Measurements from ENCODE around the gene TPK1.
"Not testable (repeated sequence)": the region's sequence is repeated elsewhere in the genome, so short reads cannot be mapped to it uniquely, and the experiment has no call there.

TPK1 gene

GRCh38 chr7:144821067-144821466 lies 14.8 kb downstream of the TPK1 start:
- no peak for DNase-seq

DNA sequence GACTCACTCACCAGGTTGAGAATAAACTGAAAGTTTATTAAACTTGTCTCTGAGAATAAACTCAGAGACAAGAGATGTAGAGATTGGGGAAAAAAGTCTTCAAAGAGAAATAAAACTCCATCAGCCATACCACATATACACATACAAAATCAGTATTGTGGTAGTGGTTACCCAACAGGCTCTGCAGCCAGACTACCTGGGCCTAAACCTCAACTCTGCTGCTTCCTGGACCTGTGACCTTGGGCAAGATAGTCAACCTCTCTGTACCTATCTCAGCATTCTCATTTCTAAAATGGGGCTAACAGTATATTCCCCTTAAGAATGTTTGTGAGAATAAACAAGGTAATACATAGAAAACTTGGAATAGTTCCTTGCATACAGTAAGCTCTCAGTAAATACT lies 15.3 kb downstream of the TPK1 start:
- DNase-seq: no peak

DNA sequence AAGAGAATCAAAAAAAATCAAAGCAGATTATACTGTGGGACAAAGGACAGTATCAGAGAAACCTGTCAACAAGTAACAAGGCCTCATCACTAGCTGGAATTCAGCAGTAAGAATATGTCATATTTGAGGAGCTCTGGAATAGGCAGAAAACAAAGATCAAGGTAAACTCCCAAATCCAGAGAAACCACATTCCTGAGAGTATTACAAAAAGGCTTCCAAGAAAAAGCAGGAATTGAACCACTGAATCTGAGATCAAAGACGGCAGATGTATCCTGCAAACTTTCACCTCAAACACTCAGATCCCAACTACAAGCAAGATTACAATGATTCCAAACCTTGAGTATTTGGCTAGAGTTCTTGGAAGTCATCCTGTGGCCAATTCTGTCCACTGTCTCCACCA lies 16.3 kb downstream of the TPK1 start:
- no peak for DNase-seq

DNA sequence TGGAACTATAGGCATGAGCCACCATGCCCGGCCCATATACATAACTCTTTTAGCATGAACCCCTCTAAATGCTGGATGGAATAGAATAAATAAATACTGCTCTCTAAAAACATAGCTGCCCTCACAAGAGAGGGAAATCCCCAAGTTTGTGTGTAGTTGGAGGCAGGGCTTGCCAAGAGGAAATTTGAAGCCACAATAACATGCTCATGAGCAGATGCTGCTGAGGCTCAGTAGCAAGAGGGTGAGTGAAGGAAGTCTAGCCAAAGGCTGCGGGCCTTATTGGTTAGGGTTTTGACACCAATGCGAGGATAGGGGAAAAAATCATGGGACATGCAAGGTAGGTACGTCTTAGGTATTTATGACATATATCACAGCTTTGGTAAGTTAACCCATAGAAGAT lies 17.3 kb downstream of the TPK1 start:
- no peak for DNase-seq

DNA sequence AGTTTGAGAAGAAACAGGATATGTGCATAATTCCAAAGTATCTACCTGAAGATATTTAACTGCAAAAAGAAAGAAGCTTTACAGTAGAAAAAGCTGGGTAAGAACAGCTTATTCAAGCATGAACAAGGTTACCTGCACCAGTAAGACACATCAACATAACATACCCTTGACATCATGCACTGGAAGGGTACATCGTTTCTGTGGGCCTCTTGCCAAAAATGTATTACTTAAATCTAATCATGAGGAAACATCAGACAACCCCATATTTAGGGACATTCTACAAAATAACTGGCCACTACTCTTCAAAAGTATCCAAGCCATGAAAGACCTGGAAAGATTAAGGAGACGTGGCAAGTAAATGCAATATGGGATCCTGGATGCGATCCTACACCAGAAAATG lies 18.9 kb downstream of the TPK1 start:
- DNase-seq: no peak

- no peak for DNase-seq
Observed at GRCh38 chr7:144814299-144814698, 21.6 kb downstream of the TPK1 start.

GRCh38 chr7:144812379-144813283 lies 23.2 kb downstream of the TPK1 start:
- DNase-seq: no peak

GRCh38 chr7:144805627-144806239 lies 30.1 kb downstream of the TPK1 start:
- DNase-seq: no peak

- DNase-seq: not testable (repeated sequence)
Observed at GRCh38 chr7:144800678-144801436, 35.0 kb downstream of the TPK1 start.

DNA sequence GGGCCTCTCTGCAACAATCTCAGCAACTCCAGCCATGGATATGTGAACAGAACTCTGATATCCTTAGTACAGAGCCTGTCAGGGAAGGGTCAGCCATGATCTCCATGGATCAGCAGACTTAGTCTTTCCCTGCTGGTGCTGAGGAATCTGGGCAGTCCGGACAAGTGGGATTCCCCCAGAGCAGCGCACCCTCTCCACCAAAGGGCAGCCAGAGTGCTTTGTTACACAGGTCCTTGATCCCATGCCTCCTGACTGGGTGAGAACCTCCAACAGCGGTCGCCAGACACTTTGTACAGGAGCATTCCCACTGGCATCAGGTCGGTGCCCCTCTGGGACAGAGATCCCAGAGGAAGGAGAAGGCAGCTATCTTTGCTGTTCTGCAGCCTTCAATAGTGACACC lies 38.9 kb downstream of the TPK1 start:
- DNase-seq: no peak

GRCh38 chr7:144792050-144792449 lies 43.8 kb downstream of the TPK1 start:
- DNase-seq: no peak

DNA sequence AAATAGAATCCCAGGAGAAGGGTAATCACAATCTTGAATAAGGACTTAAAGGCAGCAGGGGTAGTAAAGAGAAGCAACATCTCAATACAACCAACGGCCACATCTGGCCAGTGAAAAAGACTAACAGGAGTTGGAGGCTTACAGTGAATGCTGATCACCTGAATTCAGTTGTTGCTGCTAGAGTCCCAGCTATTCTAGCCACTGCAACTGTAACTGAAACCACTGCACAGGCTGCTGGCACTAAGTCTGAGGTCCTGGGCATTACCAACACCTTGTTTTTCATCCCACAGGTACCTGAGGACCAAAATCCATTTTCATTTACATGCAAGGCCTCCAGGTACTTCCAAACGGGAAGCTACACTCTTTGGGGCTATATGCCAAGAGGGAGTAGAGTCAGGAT lies 44.4 kb downstream of the TPK1 start:
- DNase-seq: no peak

GRCh38 chr7:144787127-144787526 lies 48.7 kb downstream of the TPK1 start:
- DNase-seq: no peak

DNA sequence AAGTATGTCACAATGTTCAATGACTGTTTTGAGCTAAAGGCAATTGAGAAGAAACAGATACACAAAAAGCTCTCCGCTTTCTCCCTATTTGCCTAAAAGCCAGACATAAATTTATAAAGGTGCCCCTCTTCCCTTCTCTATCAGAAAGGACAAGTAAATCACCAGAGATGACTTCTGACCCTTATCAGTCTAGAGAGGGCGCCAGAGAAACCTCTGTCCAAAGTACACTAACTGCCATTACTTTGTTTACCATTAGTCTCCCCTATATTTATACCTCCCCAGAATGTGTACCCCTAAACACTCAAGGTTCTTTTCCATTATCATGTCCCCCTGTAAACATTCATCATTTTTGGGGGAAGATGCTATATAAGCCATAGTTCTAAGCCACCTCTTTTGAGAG lies 49.3 kb downstream of the TPK1 start:
- DNase-seq: no peak

DNA sequence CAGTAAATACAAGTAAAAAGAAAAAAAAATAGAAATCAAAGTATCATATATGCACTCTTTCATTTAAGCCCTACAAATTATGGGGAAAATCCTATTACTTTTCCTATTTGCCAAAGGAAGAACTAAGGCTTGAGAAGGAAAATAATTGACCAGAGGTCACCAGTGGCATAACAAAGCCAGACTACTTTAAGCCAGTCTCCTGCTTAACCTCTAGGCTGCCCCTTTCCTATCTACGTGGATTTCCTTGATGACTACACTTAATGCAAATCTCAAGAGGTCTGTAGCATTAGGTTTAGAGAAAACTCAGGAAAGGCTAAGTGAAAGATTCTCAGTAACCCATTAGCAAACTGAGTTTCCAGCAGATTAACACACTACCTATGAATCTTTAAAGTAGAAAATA lies 49.8 kb downstream of the TPK1 start:
- no peak for DNase-seq

- no peak for DNase-seq
Observed at GRCh38 chr7:144785521-144785920, 50.3 kb downstream of the TPK1 start.

- no peak for DNase-seq
Observed at GRCh38 chr7:144784943-144785342, 50.9 kb downstream of the TPK1 start.

GRCh38 chr7:144784441-144784840 lies 51.4 kb downstream of the TPK1 start:
- DNase-seq: no peak

- no peak for DNase-seq
Observed at GRCh38 chr7:144782883-144783282, 53.0 kb downstream of the TPK1 start.

GRCh38 chr7:144780071-144780608 lies 55.7 kb downstream of the TPK1 start:
- no peak for DNase-seq

DNA sequence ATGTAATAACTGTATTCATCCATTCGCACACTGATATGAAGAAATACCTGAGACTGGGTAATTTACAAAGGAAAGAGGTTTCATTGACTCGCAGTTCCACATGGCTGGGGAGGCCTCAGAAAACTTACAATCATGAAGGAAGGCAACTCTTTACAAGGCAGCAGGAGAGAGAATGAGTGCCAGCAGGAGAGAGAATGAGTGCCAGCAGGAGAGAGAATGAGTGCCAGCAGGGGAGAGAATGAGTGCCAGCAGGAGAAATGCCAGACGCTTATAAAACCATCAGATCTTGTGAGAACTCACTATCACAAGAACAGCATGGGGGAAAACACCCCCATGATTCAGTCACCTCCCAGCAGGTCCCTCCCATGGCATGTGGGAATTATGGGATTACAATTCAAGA lies 58.0 kb downstream of the TPK1 start:
- not testable (repeated sequence) for DNase-seq

- no peak for DNase-seq
Observed at GRCh38 chr7:144777005-144777839, 58.6 kb downstream of the TPK1 start.

DNA sequence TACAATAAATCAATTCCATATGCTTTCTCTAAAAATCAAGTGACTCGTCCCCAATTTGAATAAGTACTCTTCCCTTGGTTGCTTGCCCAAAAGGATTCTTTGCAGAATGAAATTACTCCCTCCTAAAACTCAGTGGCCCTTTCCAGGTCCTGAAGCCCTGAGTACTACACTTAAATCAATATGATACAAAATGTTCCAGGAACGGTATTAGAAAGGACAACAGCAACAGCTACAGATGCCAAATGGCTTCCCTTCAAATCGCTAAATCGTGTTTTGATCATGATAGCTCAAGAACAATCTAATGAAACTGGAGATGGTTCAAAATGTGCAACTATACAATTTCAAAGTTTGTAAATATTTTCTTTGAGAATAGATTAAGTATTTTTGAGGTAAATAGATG lies 59.4 kb downstream of the TPK1 start:
- DNase-seq: no peak
